ENCODE data around the gene ZNF407.
A peak's percentile ranks its signal among the peaks of the same experiment; 100 is the strongest.
"Not testable (repeated sequence)": the region's sequence is repeated elsewhere in the genome, so short reads cannot be mapped to it uniquely, and the experiment has no call there.

Gene ZNF407, protein sequence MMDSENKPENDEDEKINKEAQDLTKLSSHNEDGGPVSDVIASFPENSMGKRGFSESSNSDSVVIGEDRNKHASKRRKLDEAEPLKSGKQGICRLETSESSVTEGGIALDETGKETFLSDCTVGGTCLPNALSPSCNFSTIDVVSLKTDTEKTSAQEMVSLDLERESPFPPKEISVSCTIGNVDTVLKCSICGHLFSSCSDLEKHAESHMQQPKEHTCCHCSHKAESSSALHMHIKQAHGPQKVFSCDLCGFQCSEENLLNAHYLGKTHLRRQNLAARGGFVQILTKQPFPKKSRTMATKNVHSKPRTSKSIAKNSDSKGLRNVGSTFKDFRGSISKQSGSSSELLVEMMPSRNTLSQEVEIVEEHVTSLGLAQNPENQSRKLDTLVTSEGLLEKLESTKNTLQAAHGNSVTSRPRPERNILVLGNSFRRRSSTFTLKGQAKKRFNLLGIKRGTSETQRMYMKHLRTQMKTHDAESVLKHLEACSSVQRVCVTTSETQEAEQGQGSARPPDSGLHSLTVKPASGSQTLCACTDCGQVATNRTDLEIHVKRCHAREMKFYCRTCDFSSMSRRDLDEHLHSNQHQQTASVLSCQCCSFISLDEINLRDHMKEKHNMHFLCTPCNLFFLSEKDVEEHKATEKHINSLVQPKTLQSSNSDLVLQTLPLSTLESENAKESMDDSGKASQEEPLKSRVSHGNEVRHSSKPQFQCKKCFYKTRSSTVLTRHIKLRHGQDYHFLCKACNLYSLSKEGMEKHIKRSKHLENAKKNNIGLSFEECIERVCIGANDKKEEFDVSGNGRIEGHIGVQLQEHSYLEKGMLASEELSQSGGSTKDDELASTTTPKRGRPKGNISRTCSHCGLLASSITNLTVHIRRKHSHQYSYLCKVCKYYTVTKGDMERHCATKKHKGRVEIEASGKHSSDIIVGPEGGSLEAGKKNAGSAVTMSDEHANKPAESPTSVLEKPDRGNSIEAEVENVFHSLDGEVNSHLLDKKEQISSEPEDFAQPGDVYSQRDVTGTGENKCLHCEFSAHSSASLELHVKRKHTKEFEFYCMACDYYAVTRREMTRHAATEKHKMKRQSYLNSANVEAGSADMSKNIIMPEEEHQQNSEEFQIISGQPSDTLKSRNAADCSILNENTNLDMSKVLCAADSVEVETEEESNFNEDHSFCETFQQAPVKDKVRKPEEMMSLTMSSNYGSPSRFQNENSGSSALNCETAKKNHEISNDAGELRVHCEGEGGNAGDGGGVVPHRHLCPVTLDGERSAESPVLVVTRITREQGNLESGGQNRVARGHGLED (N-terminal part only)

DNA sequence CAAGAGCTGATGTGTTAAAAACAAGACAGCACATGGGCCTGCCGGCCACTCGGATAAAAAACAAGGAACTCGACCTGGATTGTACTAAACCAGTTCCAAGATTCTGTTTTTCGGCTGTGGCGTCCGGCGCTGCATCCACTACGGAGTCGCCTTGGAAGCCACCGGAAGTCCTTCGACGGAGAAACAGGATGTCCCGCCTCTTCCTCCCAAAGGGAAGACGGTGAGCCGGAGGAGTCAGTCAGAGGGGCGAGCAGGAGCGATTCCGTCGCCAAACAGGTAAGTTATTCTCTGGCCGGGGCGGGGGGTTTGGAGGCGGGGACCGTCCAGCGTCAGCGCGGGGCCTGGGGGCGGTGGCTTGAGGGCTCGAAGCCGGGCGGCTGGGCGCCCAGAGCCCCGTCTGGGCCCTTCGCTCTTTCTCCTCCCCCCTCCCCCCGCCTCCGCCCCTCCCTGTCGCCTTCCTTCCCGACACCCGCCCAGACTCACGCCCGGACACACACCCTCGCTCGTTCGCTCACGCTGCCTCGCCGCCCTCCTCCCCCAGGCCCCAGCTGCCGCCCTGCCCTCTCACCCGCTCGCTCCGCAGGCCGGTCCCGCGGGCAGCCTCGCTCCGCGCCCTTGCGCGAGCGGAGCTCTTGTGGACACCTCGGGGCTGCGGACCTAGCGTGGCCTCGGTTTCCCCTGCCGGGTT is at the start of gene ZNF407:
Gene ZNF407, plus strand, starts transcription at position 209 of the 688 bp plus-strand sequence. CDS start 33,150 bp downstream, outside the sequence.
- DNase-seq (ENCODE audit: low read depth in 1 of 2, low spot score in 1 of 2), result peak; percentile 85 to 86

DNA sequence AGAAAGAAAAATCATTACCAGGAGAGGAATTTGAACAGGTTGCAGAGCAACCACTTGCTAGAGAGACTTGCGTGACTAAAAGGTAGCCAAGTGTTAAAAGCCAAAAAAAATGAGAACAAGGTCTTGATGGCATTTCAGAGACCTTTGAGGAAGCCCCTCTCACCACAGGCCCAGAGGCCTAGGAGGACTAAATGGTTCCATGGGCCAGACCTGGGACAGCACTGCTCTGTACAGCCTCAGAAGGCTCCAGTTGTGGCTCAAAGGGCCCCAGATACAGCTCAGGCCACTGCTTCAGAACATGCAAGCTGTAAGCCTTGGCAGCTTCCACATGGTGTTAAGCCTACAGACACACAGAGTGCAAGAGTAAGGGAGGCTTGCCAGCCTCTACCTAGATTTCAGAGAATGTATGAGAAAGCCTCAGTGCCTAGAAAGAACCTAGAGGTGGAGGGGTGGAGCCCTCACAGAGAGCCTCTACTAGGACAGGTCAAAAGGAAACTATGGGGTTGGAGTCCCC is 48.0 kb upstream of the ZNF407 start:
- no peak for DNase-seq (ENCODE audit: low read depth in 1 of 2, low spot score in 1 of 2)

DNA sequence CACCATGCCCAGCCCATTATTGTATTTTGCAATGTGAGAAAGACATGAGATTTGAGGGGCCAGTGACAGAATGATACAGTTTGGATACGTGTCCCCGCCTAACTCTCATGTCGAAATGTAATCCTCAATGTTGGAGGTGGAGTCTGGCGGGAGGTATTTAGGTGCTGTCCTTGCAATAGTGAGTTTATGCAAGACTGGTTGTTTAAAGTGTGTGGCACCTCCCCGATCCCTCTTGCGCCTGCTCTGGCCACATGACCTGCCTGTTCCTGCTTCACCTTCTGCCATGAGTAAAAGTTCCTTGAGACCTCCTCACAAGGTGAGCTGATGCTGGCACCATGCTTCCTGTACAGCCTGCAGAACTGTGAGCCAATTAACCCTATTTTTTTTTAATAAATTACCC is 46.8 kb upstream of the ZNF407 start:
- DNase-seq (ENCODE audit: low read depth in 1 of 2, low spot score in 1 of 2), result no peak

DNA sequence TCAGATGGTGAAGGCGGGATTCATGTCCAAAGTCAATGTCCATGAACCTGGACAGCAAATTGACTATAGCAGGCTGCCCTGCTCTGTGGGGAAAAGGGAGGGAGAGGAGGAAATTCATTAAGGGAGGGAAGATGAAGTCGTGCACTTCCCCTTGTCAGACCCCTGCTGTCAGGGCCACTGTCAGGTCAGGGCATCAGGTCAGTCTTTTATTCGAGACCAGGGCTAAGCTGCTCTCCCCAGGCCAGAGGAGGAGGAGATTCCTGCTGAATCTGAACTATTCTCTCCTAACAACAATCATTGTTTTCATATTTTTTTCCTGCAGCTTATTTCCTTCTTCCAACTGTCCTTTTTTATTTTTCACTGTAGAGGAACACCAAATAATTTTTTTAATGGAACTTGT is 46.2 kb upstream of the ZNF407 start:
- DNase-seq (ENCODE audit: low read depth in 1 of 2, low spot score in 1 of 2), result no peak

DNA sequence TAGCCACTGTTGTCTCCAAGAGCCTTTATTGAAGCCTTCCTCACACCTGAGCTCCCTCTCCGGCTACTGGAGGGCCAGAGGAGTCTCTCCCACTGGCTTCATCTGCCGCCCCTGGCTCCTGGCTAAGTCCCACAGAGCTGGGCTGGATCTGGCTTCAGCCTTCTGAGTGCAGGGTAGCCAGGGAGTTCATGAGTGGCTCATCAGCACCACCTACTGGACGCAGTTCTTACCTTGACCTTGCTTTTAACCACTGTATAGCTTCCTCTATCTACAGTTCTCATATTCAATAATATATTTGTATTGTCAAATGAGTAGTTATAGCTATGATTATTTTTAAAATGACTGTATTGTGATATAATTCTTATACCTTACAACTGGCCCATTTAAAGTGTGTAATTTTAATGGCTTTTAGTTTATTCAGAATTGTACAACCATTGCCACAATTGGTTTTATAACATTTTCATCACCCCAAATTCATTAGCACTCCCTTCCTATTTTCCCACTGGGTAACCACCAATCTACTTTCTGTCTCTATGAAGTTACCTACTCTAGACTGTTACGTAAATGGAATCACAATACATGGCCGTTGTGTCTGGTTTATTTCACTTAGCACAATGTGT is 45.6 kb upstream of the ZNF407 start:
- peak; percentile 53 to 71 for DNase-seq (ENCODE audit: low read depth in 1 of 2, low spot score in 1 of 2)

DNA sequence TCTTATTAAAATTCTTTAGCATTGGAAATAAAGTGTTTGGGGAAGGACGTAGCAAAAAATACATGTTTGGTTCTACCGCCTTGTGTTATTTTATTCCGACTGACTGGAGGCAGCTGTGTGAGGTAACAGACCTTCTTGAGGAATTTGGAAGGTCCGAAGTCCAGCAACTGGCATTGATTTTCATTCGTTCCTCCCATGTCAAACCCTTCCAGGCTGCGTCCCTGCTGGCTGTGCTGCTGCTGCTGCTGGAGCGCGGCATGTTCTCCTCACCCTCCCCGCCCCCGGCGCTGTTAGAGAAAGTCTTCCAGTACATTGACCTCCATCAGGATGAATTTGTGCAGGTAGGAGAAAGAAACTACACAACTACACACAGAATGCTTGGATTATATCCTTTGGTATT is 41.5 kb upstream of the ZNF407 start:
- DNase-seq (ENCODE audit: low read depth in 1 of 2, low spot score in 1 of 2), result no peak

DNA sequence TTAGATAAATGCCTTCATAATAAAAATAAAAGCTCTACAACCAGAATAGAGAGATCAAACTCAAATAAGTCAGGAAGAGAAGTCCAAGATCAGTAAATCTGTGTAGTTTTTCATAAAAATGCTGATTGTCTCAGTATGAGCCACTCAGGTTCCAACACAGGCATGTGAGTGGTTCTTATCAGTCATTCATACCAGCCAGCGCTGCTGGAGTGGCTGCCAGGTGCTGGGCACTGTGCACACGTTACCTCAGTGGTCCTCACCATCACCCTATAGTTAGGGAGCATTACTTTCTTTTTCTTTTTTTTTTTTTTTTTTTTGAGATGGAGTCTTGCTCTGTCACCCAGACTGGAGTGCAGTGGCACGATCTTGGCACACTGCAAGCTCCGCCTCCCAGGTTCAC is 39.6 kb upstream of the ZNF407 start:
- no peak for DNase-seq (ENCODE audit: low read depth in 1 of 2, low spot score in 1 of 2)

DNA sequence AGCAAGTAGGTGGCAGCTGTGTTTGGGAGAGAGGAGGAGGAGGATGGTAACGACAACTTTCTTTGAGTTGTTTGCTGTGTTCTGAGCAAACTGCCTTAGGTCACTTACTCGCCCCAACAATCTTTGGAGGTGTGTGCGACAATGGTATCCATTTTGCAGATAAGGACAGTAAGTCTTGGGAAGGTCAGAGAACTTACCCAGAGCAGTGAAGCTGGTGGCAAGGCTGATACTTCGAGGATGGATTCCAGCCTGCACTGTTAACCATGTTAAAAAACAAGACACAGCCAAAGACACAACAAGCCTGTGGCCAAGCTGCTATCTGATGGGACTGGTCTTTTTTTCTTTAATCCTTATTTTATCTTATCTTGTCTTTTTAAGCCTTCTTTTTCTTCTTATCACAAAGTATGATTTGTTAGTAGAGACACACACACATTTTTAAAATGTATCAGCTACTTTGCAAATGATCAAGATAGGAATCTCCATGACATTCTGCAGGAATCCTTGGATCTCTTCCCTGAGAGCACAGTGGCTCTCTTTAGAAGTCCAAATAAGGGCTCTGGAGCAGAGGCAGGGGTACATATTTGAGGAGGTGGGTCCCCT is 35.4 kb upstream of the ZNF407 start:
- DNase-seq (ENCODE audit: low read depth in 1 of 2, low spot score in 1 of 2), result no peak

DNA sequence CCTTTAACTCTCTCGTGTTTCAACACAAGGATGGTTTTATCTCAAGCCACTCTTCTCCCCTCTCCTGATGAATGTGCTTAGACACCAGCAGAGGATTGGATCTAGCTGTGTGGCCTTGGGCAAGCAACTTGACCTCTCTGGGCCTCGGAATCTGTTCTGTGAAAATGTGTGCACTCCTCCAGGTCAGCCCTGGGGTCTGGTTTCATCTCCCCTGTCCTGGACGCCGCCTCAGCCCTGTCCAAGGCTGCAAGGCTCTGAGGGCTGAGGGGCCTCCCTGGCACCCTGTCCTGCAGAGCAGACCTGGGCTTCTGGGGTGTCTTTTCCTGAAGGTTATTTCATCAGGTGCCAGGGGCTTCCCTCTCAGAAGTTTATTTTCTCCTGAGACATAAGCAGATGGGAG is 34.9 kb upstream of the ZNF407 start:
- DNase-seq (ENCODE audit: low read depth in 1 of 2, low spot score in 1 of 2), result no peak

DNA sequence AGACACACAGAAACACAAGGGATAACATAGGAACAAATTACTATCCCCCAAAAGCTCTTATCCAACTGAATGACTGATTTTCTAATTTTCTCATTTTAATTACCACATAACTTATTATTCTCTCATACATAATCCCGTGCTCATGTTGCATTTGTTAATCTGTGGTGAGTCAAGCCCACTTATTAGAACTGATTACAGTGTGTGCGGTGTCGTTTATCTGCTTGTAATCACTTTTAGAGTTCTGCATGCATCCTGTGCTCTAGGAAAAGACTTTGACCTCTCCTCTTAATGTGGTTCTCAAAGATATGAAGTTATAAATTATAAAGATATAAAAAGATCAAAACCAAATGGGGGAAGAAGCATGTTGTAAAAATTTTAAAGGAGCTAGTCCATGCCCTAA is 33.7 kb upstream of the ZNF407 start:
- DNase-seq (ENCODE audit: low read depth in 1 of 2, low spot score in 1 of 2), result no peak

DNA sequence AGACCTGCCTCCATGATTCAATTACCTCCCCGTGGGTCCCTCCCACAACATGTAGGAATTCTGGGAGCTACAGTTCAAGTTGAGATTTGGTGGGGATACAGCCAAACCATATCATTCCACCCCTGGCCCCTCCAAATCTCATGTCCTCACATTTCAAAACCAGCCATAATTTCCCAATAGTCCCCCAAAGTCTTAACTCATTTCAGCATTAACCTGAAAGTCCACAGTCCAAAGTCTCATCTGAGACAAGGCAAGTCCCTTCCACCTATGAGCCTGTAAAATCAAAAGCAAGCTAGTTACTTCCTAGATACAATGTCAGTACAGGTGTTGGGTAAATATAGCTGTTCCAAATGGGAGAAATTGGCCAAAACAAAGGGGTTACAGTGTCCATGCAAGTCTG is 32.5 kb upstream of the ZNF407 start:
- not testable (repeated sequence) for DNase-seq (ENCODE audit: low read depth in 1 of 2, low spot score in 1 of 2)

DNA sequence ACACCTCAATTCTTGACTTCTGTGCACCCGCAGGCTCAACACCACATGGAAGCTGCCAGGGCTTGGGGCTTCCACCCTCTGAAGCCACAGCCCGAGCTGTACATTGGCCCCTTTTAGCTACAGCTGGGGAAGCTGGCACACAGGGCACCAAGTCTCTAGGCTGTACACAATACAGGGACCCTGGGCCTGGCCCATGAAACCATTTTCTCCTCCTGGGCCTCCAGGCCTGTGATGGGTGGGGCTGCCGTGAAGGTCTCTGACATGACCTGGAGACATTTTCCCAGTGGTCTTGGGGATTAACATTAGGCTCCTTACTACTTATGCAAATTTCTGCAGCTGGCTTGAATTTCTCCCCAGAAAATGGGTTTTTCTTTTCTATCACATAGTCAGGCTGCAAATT is 31.7 kb upstream of the ZNF407 start:
- DNase-seq (ENCODE audit: low read depth in 1 of 2, low spot score in 1 of 2), result not testable (repeated sequence)

DNA sequence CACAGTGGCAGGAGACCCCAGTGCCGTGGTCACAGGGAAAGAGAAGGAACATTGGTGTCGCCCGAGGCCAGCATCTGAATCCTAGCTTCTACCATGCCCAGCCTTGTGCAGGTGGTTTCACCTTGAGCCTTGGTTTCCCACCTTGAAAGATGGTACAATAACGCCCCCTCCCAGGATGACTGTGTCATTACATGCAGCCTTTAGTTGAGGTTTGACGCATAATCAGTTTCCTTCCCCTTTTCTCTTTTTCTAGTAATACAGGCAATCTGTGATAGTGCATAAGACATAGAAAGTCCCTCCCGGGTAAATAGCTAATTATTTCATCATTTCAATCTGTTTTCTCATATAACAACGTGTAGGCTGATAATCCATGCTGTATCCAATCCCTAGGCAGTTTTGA is 29.8 kb upstream of the ZNF407 start:
- no peak for DNase-seq (ENCODE audit: low read depth in 1 of 2, low spot score in 1 of 2)

DNA sequence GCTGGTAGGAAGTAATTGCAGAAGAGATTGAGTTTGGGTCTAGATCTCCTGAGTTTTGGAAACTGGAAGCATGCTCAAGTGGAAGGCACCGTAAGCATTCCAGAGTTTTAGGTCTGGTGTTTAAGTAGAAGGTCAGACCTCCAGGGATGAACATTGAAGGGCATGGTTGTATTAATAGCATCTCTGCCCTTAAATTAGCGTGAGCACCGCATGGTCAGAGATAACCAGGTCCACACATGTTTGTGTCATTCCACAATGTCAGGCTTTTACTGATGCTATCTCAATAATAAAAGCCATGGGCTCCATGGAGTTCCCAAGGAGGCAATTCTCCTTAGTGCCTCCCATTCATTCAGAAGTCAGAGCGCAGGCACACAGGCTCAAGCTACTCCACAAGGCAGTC is 28.3 kb upstream of the ZNF407 start:
- no peak for DNase-seq (ENCODE audit: low read depth in 1 of 2, low spot score in 1 of 2)

DNA sequence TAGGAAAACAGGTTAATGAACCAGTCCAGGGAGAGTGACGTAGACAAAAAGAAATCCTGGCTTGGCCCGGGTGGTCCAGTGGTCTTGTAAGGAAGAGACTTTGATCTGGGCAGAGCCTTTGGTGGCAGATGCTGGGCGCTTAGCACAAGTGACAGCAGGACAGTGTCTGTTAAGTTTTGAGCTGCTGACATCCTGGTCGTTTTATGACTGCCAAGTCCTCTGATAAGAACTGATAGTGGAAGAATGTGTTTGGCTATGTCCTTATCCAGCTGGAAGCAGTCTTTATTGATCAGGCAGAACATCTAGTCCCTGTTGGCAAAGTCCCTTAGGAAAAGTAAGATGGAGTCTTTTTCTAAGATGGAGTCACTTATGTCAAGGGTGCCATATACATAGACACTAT is 27.4 kb upstream of the ZNF407 start:
- DNase-seq (ENCODE audit: low read depth in 1 of 2, low spot score in 1 of 2), result no peak

DNA sequence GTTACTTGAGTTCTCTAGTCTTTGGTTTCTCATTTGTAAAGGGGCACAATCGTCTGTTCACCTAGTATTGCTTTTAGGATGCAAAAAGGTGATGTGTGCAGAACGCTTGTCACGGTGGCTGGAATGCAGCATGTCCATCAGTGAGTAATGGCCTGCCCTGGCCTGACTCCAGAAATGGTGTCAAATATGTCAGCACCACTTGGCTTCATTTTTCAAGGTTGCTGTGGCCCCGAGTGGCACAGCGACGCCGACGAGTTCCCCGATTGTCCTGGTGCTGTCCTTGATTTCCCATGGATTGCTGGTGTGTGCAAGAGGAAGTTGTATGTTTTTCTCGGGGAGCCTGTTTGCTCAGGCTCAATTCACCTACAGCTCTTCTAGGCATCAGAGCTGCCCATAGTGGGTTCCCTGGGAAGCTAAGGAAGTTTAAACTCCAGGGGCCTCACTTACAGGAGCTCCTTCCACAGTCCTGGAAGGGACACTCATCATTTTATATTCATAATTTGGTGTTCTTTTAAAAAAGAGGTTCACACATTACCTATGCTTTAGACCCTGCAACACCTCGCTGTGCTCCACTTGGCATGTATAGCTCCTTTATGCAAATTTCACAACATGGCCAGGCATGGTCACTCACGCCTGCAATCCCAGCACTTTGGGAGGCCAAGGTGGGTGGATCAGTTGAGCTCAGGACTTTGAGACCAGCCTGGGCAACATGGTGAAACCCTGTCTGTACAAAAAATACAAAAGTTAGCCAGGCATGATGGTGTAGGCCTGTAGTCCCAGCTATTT is 25.6 kb upstream of the ZNF407 start:
- no peak for DNase-seq (ENCODE audit: low read depth in 1 of 2, low spot score in 1 of 2)

DNA sequence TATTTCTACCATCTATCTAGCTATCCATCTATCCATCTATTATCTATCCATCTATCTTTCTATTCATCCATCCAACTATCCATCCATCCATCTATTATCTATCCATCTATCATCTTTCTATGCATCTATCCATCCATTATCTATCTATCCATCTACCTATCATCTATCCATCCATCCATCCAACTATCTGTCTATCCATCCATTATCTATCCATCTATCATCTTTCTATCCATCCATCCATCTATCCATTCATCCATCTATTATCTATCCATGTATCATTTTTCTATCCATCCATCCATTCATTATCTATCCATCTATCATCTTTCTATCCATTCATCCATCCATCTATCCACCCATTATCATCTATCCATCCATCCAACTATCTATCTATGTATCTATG is 24.6 kb upstream of the ZNF407 start:
- no peak for DNase-seq (ENCODE audit: low read depth in 1 of 2, low spot score in 1 of 2)

DNA sequence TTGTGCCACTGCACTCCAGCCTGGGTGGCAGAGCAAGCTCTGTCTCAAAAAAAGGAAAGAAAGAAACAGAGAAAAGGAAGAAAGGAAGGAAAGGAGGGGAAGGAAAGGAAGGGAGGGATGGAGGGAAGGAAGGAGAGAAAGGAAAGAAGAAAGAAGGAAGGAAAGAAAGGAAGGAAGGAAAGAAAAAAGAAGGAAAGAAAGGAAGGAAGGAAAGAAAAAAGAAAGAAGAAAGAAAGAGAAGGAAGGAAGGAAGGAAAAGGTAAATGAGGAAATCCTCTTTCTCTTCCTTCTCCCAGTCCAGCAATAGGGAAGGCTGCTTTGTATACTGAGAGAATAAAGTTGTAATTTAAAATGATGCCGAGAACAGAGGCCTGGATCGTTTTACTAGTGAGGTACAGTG is 22.8 kb upstream of the ZNF407 start:
- no peak for DNase-seq (ENCODE audit: low read depth in 1 of 2, low spot score in 1 of 2)

DNA sequence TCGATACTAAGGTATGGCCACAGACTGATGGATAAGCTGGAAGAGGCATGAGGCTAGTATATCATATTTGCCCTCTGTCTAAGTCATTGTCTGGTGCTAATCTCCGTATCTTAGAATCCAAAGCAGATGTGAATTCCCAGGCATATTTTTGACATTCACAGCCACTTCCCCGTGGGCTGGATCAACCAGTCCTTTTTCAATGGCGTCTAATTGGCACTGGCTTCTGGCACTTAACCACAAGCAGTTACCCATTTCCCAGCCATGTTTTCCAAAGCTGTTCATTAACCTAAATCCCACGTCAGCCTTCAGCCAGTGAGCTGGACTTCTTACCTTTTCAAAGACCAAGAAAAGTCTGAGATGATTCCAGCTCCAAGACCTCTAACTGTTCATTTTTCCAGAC is 20.7 kb upstream of the ZNF407 start:
- DNase-seq (ENCODE audit: low read depth in 1 of 2, low spot score in 1 of 2), result no peak

Measured in activated CD4-positive, alpha-beta T cell treated with anti-CD3 and anti-CD28 coated beads, Interleukin-2, amount 50 U/mL, for 24 hours (primary cell).